Osteocyte (in vitro differentiated cells): ENCODE measurements around the gene TESK1. TPM values are rescaled to one million over a fixed set of nuclear protein-coding genes. Genes with fewer than 3 reads are reported as not detected.

Source experiments
- DNase-seq: peaks from one replicate; pipeline ENCODE4 v3.0.0; 2021; ENCODE audit warnings: mixed read lengths; ENCODE audit not compliant: unreplicated experiment; ENCODE audit errors: extremely low spot score
- H3K27ac Mint-ChIP-seq: one replicate; pipeline ENCODE4 v1.8.0; 2021; ENCODE audit warnings: mild to moderate bottlenecking, mixed read lengths; ENCODE audit not compliant: unreplicated experiment
- H3K27me3 Mint-ChIP-seq: one replicate; pipeline ENCODE4 v1.8.0; 2021; ENCODE audit warnings: mixed read lengths; ENCODE audit not compliant: unreplicated experiment
- H3K36me3 Mint-ChIP-seq: one replicate; pipeline ENCODE4 v1.8.0; 2021; ENCODE audit warnings: mixed read lengths; ENCODE audit not compliant: unreplicated experiment
- H3K4me1 Mint-ChIP-seq: one replicate; pipeline ENCODE4 v1.8.0; 2021; ENCODE audit warnings: mixed read lengths; ENCODE audit not compliant: unreplicated experiment
- H3K4me3 Mint-ChIP-seq: one replicate; pipeline ENCODE4 v1.8.0; 2021; ENCODE audit warnings: mild to moderate bottlenecking, moderate library complexity, mixed read lengths; ENCODE audit not compliant: unreplicated experiment
- H3K9me3 Mint-ChIP-seq: one replicate; pipeline ENCODE4 v1.8.0; 2021; ENCODE audit warnings: mixed read lengths; ENCODE audit not compliant: unreplicated experiment
- CTCF ChIP-seq: fragments of 200-600 bp; sonication (generic); IDR thresholded peaks from 2 replicates; pipeline ENCODE4 v1.5.0; 2021; ENCODE audit warnings: antibody characterized with exemption, mild to moderate bottlenecking, moderate library complexity
- microRNA-seq: library from miRNA; unstranded; fragments of <30 nt; microRNA quantifications from one replicate; pipeline ENCODE4 v1.1.0, GENCODE V29; 2020; ENCODE audit not compliant: unreplicated experiment
- total RNA-seq: library from RNA; stranded (reverse); gene quantifications from 2 replicates; pipeline ENCODE4 v1.2.1, GENCODE V29; 2021

Gene TESK1
- total RNA-seq, 1 donor from 2014 or later: 53.5 TPM

- peak within 1 kb of the TSS; percentile 84 for H3K4me3 Mint-ChIP-seq
- no peaks in the 10 kb centered on the region for H3K27me3 Mint-ChIP-seq
- no peaks in the 10 kb centered on the region for H3K9me3 Mint-ChIP-seq
- H3K27ac Mint-ChIP-seq: peak within 1 kb of the TSS; percentile 95
- H3K4me1 Mint-ChIP-seq: peaks cover 49% of the 10 kb centered on the region
- peaks cover 9% of the 10 kb centered on the region for H3K36me3 Mint-ChIP-seq
- TF ChIP-seq CTCF: peak; percentile 79
- peak; percentile 97 for DNase-seq
Measured at GRCh38 chr9:35658137-35658967, 53.3 kb downstream of the TESK1 start, which contains the start of gene CCDC107. Gene CCDC107 (plus strand): TSS chr9:35658292. CDS start chr9:35658380, 88 bp downstream.

- Mint-ChIP-seq H3K27me3 (no peaks in the 10 kb centered on the region), H3K4me3 (peak overlapping the region; percentile 84), H3K4me1 (peaks cover 52% of the 10 kb centered on the region), H3K36me3 (peaks cover 9% of the 10 kb centered on the region), H3K27ac (peak overlapping the region; percentile 95), H3K9me3 (no peaks in the 10 kb centered on the region)
- DNase-seq: no peak
- no peak for TF ChIP-seq CTCF
Measured at GRCh38 chr9:35658968-35659220, 53.8 kb downstream of the TESK1 start.

DNA sequence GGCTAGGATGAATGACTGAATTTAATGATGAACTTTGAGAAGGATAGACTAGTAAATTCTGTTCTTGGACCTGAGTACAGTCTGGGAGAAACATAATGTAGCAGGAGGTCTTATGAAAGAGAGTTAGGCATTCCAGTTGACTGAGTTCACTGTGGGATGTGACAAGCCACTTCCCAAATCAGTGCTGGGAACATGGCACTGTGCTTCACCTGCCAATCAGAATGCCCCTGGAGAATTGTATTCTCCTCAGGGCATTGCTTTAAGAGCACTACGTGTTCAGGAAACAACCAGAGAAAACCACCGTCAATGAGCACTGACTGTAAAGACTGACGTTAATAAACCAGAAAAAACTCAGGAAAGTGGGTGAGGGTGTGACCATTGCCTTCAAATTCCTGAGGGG, 54.3 kb downstream of the TESK1 start:
- H3K4me1 Mint-ChIP-seq: peaks cover 55% of the 10 kb centered on the region

More for the DNA sequence above, 54.3 kb downstream of the TESK1 start:
- no peak for DNase-seq
- Mint-ChIP-seq H3K9me3 (no peaks in the 10 kb centered on the region), H3K27me3 (no peaks in the 10 kb centered on the region), H3K27ac (peak overlapping the region; percentile 95), H3K36me3 (peaks cover 9% of the 10 kb centered on the region), H3K4me3 (peak overlapping the region; percentile 84)
- no peak for TF ChIP-seq CTCF

Small RNAs within 50 kb of the gene (microRNA-seq; reads per million reads assigned to microRNA genes)
- 2.2 reads per million for gene MIR4667

Other genes with a start within 250 kb of the TESK1 start
- 59.4 and 67.1 TPM in 2 replicates for gene RUSC2, start 115.2 kb upstream of the TESK1 start, total RNA-seq
- 0.57 and 0.91 TPM in 2 replicates for gene CD72, start 13.2 kb downstream of the TESK1 start, total RNA-seq
- gene SIT1, start 45.7 kb downstream of the TESK1 start, total RNA-seq: not detected in 2 replicates
- 14,337 and 15,426 TPM in 2 replicates for gene RMRP, start 52.8 kb downstream of the TESK1 start, total RNA-seq
- 30.0 and 31.3 TPM in 2 replicates for gene CCDC107, start 53.0 kb downstream of the TESK1 start, total RNA-seq
- gene ARHGEF39, start 59.9 kb downstream of the TESK1 start, total RNA-seq: 0.86 and 1.6 TPM in 2 replicates
- gene CA9, start 68.7 kb downstream of the TESK1 start, total RNA-seq: not detected in 2 replicates
- gene TPM2, start 84.7 kb downstream of the TESK1 start, total RNA-seq: 476 and 515 TPM in 2 replicates
- 433 and 439 TPM in 2 replicates for gene TLN1, start 126.9 kb downstream of the TESK1 start, total RNA-seq
- gene CREB3, start 127.4 kb downstream of the TESK1 start, total RNA-seq: 39.0 and 45.4 TPM in 2 replicates
- 64.0 and 69.8 TPM in 2 replicates for gene GBA2, start 144.0 kb downstream of the TESK1 start, total RNA-seq
- gene RGP1, start 144.0 kb downstream of the TESK1 start, total RNA-seq: 35.9 and 38.4 TPM in 2 replicates
- gene MSMP, start 149.0 kb downstream of the TESK1 start, total RNA-seq: 0.56 TPM in 1 of 2 replicates, not detected in the other
- gene NPR2, start 186.3 kb downstream of the TESK1 start, total RNA-seq: 26.8 and 28.1 TPM in 2 replicates
- 2.4 TPM in 2 replicates for gene SPAG8, start 207.0 kb downstream of the TESK1 start, total RNA-seq
- 35.4 and 36.0 TPM in 2 replicates for gene HINT2, start 209.8 kb downstream of the TESK1 start, total RNA-seq
- gene FAM221B, start 223.5 kb downstream of the TESK1 start, total RNA-seq: not detected in 2 replicates
- gene TMEM8B, start 224.0 kb downstream of the TESK1 start, total RNA-seq: 25.6 and 29.9 TPM in 2 replicates